Measurements from ENCODE around the gene EPHB1. TPM values are rescaled to one million over a fixed set of nuclear protein-coding genes. Genes with fewer than 3 reads are reported as not detected.

The EPHB1 gene
- total and polyA plus RNA-seq, 2 donors (not counting 3 experiments of a cell fraction or from before 2014, with no cell fraction given): 1.3 to 5.2 TPM

GRCh38 chr3:135050536-135050935, 255.5 kb downstream of the EPHB1 start:
- FAIRE-seq (no peak), DNase-seq (ENCODE audit: low read depth, low spot score) (no peak)
- intact Hi-C loops (cut with micrococcal nuclease) (no loop called here), dilution Hi-C loops (cut with MboI; ENCODE audit: extremely low pct_ligation_motif_present, low sequenced_read_pairs) (no loop called here)
- Histone ChIP-seq H3K9me3 (replicated peaks; ENCODE audit: control insufficient read depth, insufficient read depth, low read length) (no peaks in the 10 kb centered on the region), H3K27me3 (ENCODE audit: control insufficient read depth in 2 of 2, insufficient read depth in 2 of 2, low read length in 2 of 2) (no peaks in the 10 kb centered on the region), H3K4me1 (ENCODE audit: control insufficient read depth, extremely low read depth, insufficient read depth, low read length) (no peaks in the 10 kb centered on the region), H3K9ac (replicated peaks; ENCODE audit: extremely low read depth, insufficient read depth, low read length) (no peak overlapping the region), H3K4me3 (replicated peaks in 1 of 3; ENCODE audit: insufficient read depth in 1 of 3, low read depth in 1 of 3, low read length in 3 of 3) (no peak overlapping the region), H3K4me2 (ENCODE audit: insufficient read depth, low read length) (no peak overlapping the region), H4K20me1 (replicated peaks; ENCODE audit: control insufficient read depth, extremely low read depth, insufficient read depth, low read length) (no peaks in the 10 kb centered on the region), H2AFZ (ENCODE audit: low read depth, low read length) (no peak overlapping the region), H3K79me2 (ENCODE audit: control insufficient read depth, insufficient read depth, low read length) (no peaks in the 10 kb centered on the region), H3K27ac (ENCODE audit: insufficient read depth, low read depth, low read length) (no peak overlapping the region), H3K9me1 (replicated peaks; ENCODE audit: control insufficient read depth, extremely low read depth, insufficient read depth, low read length) (no peaks in the 10 kb centered on the region), H3K36me3 (ENCODE audit: control insufficient read depth in 2 of 2, extremely low read depth in 1 of 2, insufficient read depth in 2 of 2, low read length in 2 of 2) (no peaks in the 10 kb centered on the region)
- no TSS peak for BruUV-seq (replicated peaks)
- ChIA-PET POLR2A (no interaction called here), CTCF (no interaction called here)
- no peak for TF ChIP-seq CTCF (IDR thresholded peaks at IDR 0.05; ENCODE audit: extremely low read depth in 1 of 2, insufficient read depth in 1 of 2, low read depth in 1 of 2, low read length in 2 of 2)
- TF ChIP-seq GATA2 (IDR thresholded peaks at IDR 0.05; ENCODE audit: insufficient read depth, insufficient read length, low read depth, low read length): no peak
- no peak for TF ChIP-seq POLR2A (IDR thresholded peaks at IDR 0.05; ENCODE audit: low read depth, low read length)
- no peak for TF ChIP-seq EZH2 (IDR thresholded peaks at IDR 0.05; ENCODE audit: borderline replicate concordance, low read depth, low read length, severe bottlenecking)
- no peak for TF ChIP-seq JUN (IDR thresholded peaks at IDR 0.05; ENCODE audit: borderline replicate concordance, insufficient read depth, insufficient read length, low read depth)
- TF ChIP-seq, protein P1, sequence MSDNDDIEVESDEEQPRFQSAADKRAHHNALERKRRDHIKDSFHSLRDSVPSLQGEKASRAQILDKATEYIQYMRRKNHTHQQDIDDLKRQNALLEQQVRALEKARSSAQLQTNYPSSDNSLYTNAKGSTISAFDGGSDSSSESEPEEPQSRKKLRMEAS (IDR thresholded peaks at IDR 0.05; ENCODE audit: insufficient read depth, insufficient read length): no peak
- no peak for TF ChIP-seq MYC (IDR thresholded peaks at IDR 0.05; ENCODE audit: low read depth, low read length)
- TF ChIP-seq FOS (IDR thresholded peaks at IDR 0.05; ENCODE audit: borderline replicate concordance, insufficient read depth, low read length): no peak
- no peak for TF ChIP-seq POLR2AphosphoS5 (IDR thresholded peaks at IDR 0.05; ENCODE audit: insufficient read depth, low read depth, low read length)
